ES-I3 (cell line): ENCODE measurements around the gene APRT.
A peak's percentile ranks its signal among the peaks of the same experiment; 100 is the strongest.

ENCODE experiments used
- H3K36me3 ChIP-seq: 2 replicates; pipeline ENCODE4 v1.6.1; 2013; ENCODE audit warnings: mild to moderate bottlenecking, low read length, control low read depth, moderate library complexity; ENCODE audit not compliant: insufficient read depth
- H3K4me1 ChIP-seq: 2 replicates; pipeline ENCODE4 v1.6.1; 2013; ENCODE audit warnings: mild to moderate bottlenecking, control low read depth, low read length; ENCODE audit not compliant: insufficient read depth
- H3K9ac ChIP-seq: 2 replicates; pipeline ENCODE4 v1.6.1; 2013; ENCODE audit warnings: low read depth, mild to moderate bottlenecking, low read length, moderate library complexity
- H3K9me3 ChIP-seq: 2 replicates; pipeline ENCODE4 v1.6.1; 2013; ENCODE audit warnings: mild to moderate bottlenecking, low read length, moderate library complexity; ENCODE audit not compliant: control insufficient read depth, insufficient read depth

APRT gene

DNA sequence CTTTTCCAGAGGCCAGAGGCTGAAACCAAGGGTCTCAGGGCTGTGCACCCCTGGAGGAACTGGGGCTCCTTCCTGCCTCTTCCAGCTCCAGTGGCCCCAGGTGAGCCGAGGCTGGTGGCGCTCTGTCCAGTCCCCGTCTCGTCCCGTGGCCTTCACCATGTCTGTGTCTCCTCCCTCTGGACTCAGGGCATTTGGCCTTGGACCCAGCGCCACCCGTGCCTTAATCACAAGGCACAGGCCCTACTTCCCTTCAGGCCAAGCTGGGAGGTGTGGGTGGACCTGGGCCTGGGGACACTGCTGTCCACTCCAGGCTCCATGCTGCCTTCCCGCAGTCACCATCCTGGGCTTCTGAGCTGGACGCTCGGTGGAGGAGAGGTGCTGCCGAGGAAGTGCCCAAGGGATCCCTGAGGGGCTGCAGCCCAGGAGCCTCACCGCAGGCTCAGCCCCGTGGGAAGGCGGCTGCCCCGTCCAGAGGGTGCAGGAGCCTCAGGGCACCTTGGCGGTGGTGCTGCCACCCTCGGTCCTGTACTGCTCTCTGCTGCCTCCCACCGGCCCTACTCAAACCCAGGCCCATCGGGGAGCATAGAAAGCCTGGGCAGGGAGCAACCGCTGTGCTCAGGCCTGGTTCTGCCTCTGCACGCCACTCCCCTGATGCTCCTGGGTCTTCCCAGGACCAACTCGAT is 9.6 kb upstream of the APRT start:
- Histone ChIP-seq H3K9ac (no peak overlapping the region), H3K4me1 (no peaks in the 10 kb centered on the region; the same call in 1 of the 2 replicates), H3K9me3 (no peaks in the 10 kb centered on the region), H3K36me3 (no peaks in the 10 kb centered on the region; the same call in 1 of the 2 replicates)

DNA sequence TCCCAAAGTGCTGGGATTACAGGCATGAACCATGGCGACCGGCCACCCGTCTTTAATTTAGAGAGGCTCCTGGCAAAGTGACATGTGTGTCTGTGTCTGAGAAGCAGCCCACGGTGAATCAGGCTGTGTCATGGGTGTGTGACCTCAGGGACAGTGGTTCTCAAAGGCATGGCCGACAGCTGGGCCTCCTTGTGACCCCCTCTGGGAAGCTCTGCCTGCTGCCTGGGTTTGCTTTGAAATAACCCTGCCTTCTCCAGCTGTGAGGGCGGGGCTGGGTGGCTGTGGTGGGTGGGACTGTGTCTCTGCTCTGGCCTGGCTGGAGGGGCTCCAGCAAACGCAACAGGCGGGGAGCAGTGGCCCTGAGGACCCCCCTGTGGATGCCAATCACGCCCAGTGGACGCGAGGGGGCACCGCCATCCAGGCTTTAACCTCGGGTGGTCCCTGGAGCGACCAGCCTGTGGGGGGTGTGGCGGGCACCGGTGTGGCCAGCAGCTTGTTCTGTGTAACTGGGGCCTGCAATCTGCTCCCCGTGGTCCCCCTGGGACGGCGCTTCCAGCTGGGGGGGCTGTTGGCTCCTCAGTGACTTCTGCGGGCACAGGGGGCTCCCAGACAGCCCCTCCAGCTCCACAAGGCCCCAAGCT is 8.8 kb upstream of the APRT start:
- no peak overlapping the region for H3K9ac ChIP-seq
- no peaks in the 10 kb centered on the region; the same call in 1 of the 2 replicates for H3K36me3 ChIP-seq
- no peaks in the 10 kb centered on the region for H3K9me3 ChIP-seq
- no peaks in the 10 kb centered on the region; the same call in 1 of the 2 replicates for H3K4me1 ChIP-seq

DNA sequence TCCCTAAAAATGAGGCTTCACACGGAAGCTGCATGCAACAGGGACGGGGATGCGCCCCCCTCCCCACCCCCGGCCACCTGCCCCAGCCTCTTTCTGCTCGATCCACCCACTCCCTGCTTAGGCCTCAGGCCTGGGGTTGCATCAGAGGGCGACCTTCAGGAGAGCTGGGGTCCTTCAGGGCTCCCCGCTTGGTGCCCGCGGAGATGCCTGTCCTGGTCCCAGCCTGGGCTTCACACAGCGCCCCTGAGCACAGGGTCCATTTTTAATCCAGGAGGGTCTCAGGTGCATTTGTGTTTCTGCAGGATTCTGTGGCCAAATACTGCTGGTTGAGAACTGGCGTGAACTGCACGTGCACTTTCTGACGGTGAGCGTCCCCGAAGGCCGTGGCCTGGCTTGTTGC is 7.4 kb upstream of the APRT start:
- no peak overlapping the region for H3K9ac ChIP-seq
- H3K36me3 ChIP-seq = no peaks in the 10 kb centered on the region

DNA sequence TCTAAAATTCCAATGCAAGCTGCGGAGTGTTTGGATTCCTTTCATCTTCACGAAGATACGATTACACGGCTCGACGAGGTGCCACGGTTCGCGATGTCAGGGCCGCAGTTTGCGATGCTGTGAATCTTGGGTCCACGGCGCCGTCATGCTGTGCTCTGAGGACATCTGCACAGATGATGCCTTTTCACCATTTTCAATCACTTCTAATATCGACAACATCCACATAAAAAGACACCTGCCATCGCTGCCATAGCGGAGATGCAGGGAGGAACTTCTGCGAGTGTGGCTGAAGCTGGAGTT is 6.8 kb upstream of the APRT start:
- no peaks in the 10 kb centered on the region; the same call in 1 of the 2 replicates for H3K4me1 ChIP-seq
- no peaks in the 10 kb centered on the region for H3K36me3 ChIP-seq
- no peaks in the 10 kb centered on the region for H3K9me3 ChIP-seq
- H3K9ac ChIP-seq = no peak overlapping the region

More for the DNA sequence above, 7.4 kb upstream of the APRT start:
- Histone ChIP-seq H3K9me3 (no peaks in the 10 kb centered on the region), H3K4me1 (no peaks in the 10 kb centered on the region; the same call in 1 of the 2 replicates)

DNA sequence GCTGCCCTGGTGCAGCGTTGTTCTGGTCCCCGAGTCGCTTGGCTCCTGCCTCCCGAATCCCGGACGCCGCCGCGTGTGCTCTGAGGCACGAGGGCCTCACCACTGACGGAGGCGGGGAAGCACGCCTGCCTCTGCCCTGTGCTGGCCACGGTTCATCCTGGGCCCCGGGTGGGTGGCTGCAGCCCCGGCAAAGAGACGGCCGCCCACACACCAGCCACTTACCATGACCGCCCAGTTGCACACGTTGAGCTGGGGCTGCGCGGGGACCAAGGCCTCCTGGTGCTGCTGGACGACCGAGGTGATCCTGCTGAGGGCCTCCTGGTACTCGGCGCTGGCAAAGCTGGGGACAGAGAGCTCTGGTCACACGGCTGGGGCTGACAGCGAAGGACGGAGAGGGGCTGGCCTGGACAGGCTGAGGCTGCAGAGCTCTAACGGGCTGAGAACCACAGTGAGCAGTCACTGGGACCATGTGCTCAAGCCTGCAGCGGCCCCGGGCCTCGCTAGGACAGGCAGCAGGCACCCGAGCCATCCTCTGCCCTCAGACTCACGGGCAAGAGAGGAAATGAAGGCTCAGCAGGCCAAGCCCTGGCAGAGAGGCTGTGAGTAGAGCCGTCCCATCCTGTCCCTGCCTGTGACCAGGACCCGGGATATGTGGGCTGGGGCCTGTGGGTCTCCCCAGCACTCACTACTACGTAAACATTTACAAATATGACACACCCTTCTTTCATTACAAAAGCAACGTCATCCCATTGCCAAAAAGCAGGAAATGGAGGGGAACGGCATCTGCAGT is 6.3 kb upstream of the APRT start:
- H3K9me3 ChIP-seq = no peaks in the 10 kb centered on the region
- no peaks in the 10 kb centered on the region; the same call in 1 of the 2 replicates for H3K4me1 ChIP-seq
- no peaks in the 10 kb centered on the region for H3K36me3 ChIP-seq
- H3K9ac ChIP-seq = no peak overlapping the region

DNA sequence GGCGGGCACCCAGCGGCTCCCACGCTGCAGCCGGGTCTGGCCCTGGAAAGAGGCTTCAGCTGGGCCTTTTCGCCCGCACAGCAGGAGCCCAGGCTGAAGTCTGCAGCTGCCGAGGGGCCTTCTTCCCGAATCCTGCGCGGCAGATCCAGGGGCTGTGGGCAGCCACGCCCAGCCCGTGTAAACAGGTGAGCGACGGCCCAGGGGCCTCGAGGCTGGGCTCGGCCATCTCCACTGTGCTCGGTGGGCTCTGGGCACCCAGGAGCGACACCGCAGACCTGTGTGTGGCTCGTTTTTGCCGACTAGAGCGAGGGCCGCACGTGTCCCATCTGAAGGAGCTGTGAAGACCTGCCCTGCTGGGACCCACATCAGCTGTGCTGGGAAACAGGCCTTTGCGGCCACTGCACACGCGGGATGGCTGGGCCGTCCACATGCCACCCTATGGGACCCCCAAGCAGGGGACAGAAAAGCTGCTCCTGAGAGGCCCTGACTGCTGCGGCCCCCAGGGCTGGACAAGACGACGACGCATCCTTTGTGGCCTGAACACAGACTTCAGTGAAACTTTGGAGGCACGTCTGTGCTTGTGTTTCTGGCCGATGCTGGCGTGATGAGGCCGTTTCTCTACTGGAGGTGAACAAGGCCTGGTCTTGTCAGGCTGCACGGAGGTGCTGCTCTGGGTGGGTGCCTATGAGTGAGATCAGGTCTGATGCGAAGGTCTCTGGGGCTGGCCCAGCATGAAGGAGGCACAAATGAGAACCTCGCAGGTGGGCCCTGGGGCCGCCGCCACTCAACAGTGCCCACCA is 5.2 kb upstream of the APRT start:
- Histone ChIP-seq H3K9ac (no peak overlapping the region), H3K4me1 (no peaks in the 10 kb centered on the region; the same call in 1 of the 2 replicates), H3K9me3 (no peaks in the 10 kb centered on the region)

DNA sequence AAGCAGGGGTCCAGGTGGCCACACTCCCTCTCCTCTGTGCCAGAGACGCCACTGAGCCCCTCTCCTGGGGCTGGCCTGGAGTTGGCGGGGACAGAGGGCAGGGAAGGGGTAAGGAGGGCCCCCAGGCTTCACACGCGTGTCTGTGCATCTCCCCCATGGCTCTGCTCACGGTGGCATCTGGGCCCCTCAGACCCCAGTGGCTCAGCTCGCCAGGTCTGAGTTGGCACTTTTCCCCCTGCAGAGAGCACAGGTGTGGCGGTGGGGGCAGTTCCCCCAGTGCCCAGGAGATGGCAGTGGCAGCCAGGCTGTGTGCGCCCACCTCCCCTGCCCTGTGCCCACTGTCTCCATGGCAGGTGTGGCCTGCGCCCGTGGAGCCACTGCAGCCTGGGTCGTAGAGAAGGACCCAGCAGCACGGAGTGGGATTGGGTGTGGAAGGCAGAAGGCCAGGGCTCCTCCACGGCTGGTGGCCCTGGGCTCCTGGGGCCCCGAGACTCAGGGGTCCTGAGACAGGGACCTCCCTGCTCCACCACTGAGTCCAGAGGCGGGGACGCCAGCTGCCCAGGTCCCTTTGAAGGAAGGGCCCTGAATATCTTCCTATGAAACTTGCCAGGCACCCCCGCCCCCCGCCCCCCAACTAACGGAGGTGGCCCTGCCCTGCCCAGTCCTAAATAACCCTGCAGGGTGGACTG is 4.3 kb upstream of the APRT start:
- H3K4me1 ChIP-seq = no peaks in the 10 kb centered on the region; the same call in 1 of the 2 replicates
- H3K9me3 ChIP-seq = no peaks in the 10 kb centered on the region
- no peak overlapping the region for H3K9ac ChIP-seq

More for the DNA sequence above, 5.2 kb upstream of the APRT start:
- H3K36me3 ChIP-seq = no peaks in the 10 kb centered on the region

DNA sequence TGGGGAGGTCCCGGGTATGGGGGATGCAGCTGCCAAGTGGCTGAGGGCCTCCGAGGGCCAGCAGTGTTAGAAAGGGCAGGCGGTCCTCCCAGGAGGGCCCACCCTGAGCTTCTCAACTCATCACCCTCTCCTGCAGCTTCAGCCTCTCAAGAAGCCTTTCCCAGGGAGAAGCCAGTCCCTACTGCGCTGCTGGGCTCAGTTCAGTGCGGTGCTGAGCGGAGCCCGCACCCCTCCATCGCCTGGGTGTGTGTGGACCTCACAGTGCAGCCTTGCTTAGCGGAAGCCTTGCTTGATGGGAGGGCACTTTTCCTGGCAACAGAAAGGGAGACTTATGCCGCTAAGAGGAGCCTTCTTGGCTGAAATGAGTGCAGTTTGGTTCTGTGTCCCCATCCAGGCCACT is 3.5 kb upstream of the APRT start:
- H3K9ac ChIP-seq = no peak overlapping the region
- no peaks in the 10 kb centered on the region for H3K9me3 ChIP-seq
- H3K4me1 ChIP-seq = peaks cover 7% of the 10 kb centered on the region; the same call in 1 of the 2 replicates
- no peaks in the 10 kb centered on the region for H3K36me3 ChIP-seq

More for the DNA sequence above, 4.3 kb upstream of the APRT start:
- H3K36me3 ChIP-seq = no peaks in the 10 kb centered on the region

DNA sequence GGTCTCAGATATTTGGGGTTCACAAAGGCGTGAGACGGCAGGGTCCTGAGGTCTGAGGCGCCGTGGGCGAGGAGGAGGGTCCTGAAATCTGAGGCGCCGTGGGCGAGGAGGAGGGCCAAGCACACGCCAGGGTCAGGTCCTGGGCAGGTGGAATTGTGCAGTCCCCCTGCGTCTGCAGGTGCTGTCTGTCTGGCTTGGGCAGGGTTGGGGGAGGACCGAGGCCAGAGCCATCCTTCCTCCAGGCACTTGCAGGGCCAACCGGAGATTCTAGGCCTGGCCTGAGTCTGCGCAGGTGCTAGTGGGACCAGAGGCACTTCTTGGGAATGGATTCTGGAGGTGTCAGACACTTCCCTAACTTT is 2.4 kb upstream of the APRT start:
- Histone ChIP-seq H3K9ac (no peak overlapping the region), H3K9me3 (no peaks in the 10 kb centered on the region), H3K36me3 (no peaks in the 10 kb centered on the region), H3K4me1 (peaks cover 7% of the 10 kb centered on the region; the same call in 1 of the 2 replicates)

DNA sequence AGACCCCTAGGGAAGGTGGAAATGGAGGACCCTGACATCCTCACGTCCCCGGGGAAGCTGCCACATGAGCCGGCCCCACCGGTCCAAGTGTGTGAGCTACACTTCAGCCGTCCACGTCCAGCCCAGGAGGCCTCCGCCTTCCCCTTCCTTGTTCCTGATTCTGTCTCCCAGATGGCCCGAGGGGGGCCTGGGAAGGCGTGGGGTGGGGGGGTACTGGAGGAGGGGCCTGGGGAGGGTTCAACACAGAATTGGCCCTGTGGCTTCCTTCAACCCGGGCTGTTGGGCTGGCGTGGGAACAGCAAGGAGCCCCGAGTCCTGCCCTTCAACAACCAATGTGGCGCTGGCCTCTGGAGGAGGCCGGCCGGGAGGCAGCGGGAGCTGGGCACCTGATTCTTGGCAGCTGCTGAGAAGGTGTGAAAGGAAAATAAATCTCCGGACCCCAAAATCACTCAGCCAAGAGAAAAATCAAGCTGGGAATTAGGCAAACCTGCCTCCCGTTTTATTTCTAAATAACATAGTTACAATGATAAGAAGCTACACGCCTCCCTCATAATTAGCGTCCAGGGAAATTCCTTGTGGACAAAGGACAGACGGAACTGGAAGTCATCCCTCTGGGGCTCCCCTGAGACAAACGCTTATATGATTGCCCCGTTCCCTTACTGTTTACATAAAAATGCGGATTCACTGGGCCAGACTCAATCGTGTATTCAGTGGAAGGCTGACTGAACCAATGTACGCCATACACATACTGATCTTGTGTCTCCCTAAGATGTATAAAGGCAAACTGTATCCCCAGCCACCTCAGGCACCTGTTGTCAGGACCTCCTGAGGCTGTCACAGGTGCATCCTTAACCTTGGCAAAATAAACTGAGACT is 1.8 kb upstream of the APRT start:
- H3K4me1 ChIP-seq = peaks cover 7% of the 10 kb centered on the region; the same call in 1 of the 2 replicates
- H3K9ac ChIP-seq = no peak overlapping the region
- H3K36me3 ChIP-seq = no peaks in the 10 kb centered on the region
- H3K9me3 ChIP-seq = no peaks in the 10 kb centered on the region

DNA sequence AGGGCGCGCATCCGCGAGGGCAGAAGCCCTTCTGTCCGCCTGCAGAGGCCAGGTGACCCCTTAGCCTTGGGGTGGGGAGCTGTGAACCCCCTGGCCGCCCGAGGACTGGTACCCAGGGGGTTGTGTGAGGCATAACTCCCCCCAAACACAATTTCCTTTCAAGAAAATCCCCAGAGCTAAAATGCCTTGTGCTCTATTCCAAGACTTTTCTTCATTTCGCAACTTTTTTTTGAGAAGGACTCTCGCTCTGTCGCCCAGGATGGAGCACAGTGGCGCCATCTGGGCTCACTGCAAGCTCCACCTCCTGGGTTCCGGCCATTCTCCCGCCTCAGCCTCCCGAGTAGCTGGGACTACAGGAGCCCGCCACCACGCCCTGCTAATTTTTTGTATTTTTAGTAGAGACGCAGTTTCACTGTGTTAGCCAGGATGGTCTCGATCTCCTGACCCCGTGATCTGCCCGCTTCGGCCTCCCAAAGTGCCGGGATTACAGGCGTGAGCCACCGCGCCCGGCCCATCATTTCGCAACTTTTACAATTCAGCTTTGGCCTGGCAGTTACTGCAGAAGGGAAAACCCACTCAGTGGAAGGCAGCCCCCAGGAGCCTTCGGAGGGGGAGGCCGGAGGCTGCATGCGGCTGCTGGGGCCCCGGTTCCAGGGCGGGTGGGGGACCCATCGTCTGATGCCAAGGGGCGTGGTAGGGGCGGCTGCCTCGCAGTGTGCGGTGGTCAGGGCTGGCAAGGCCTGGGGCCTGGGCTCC is 963 bp upstream of the APRT start:
- 0 out of 2 replicates have a peak, but pooled peaks cover 7% of the 10 kb centered on the region for H3K4me1 ChIP-seq
- peak overlapping the region; percentile 86 for H3K9ac ChIP-seq

DNA sequence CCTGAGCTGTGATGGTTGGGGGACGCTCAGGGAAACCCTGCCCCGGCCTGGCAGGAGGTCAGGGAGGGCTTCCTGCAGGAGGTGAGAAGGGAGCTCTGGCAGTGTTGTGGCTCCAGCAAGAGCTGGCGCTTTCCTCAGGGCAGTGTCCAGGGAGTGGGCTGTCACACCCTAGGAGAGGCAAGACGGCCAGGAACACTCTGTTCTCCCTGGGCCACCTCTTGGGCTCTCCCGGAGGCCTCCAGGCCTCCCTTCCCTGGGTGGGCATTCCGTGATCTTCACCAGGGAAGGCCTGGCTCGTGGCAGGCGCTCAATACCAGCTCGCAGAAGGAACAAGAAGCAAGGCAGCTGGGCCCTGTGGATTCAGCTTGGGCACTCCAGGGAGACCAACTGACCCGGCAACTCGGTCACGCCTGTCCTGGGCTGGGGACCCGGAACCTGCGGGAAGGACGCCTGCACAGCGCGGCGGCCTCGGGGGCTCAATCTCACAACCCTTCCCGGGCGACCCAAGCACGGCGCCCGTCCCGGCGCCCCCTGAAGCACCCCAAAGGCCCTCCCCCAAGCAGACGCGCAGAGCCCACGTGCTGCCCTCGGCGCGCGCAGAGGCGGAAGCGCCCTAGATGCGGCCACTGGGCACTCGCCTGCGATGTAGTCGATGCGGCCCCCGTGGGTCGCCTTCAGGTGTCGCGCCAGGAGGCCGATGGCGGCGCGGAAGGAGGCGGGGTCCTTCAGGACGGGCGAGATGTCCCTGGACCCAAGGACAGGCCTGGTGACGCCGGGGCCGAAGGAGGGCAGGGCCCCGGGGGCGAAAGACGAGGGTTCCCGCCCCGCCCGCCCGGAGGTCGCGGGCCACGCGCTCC is 588 bp downstream of the APRT start:
- Histone ChIP-seq H3K36me3 (peaks cover 2% of the 10 kb centered on the region), H3K9ac (peak overlapping the region; percentile 86), H3K9me3 (no peaks in the 10 kb centered on the region), H3K4me1 (0 out of 2 replicates have a peak, but pooled peaks cover 7% of the 10 kb centered on the region)

More for the DNA sequence above, 963 bp upstream of the APRT start:
- Histone ChIP-seq H3K36me3 (no peaks in the 10 kb centered on the region), H3K9me3 (no peaks in the 10 kb centered on the region)
